GM23338 (cell line): Measurements from ENCODE around the gene RIPOR3. TPM values are rescaled to one million over a fixed set of nuclear protein-coding genes. Genes with fewer than 3 reads are reported as not detected.

Experiments used
- ATAC-seq: fragments of 200-7000 bp; cut with Tn5 transposase; 3 replicates; pipeline ENCODE4 v1.9.1; 2020
- DNase-seq: peaks from one replicate; pipeline ENCODE4 v3.0.0-alpha.2; 2015; ENCODE audit warnings: low spot score
- H2AFZ ChIP-seq: fragments of 200-600 bp; sonication (generic); 2 replicates; pipeline ENCODE4 v1.8.0; 2016; ENCODE audit warnings: antibody characterized with exemption, mild to moderate bottlenecking, moderate library complexity
- H3F3A ChIP-seq: fragments of 200-600 bp; sonication (generic); replicated peaks from 2 replicates; pipeline ENCODE4 v1.8.0; 2017; ENCODE audit warnings: antibody characterized with exemption, mixed run types, low read depth
- H3K27ac ChIP-seq: fragments of 200-600 bp; sonication (generic); 2 replicates; pipeline ENCODE4 v1.6.1; 2016; ENCODE audit warnings: low read depth
- H3K27me3 ChIP-seq: fragments of 200-600 bp; sonication (generic); 2 replicates; pipeline ENCODE4 v1.8.0; 2016; ENCODE audit warnings: mild to moderate bottlenecking, mixed run types, moderate library complexity; ENCODE audit not compliant: insufficient read depth
- H3K36me3 ChIP-seq: fragments of 200-600 bp; sonication (generic); 2 replicates; pipeline ENCODE4 v1.8.0; 2016; ENCODE audit warnings: mild to moderate bottlenecking; ENCODE audit not compliant: insufficient read depth
- H3K4me1 ChIP-seq: fragments of 200-600 bp; sonication (generic); 2 replicates; pipeline ENCODE4 v1.8.0; 2016; ENCODE audit warnings: mild to moderate bottlenecking, moderate library complexity; ENCODE audit not compliant: insufficient read depth
- H3K4me2 ChIP-seq: fragments of 200-600 bp; sonication (generic); 2 replicates; pipeline ENCODE4 v1.7.1; 2017; ENCODE audit warnings: mixed run types
- H3K4me3 ChIP-seq: fragments of 200-600 bp; sonication (generic); 2 replicates; pipeline ENCODE4 v1.6.1; 2016; ENCODE audit warnings: mixed run types
- H3K79me2 ChIP-seq: fragments of 200-600 bp; sonication (generic); replicated peaks from 2 replicates; pipeline ENCODE4 v1.8.0; 2017; ENCODE audit warnings: mild to moderate bottlenecking; ENCODE audit not compliant: insufficient read depth
- H3K9me2 ChIP-seq: fragments of 200-600 bp; sonication (generic); 2 replicates; pipeline ENCODE4 v1.8.0; 2017; ENCODE audit not compliant: insufficient read depth
- H4K20me1 ChIP-seq: fragments of 200-600 bp; sonication (generic); replicated peaks from 2 replicates; pipeline ENCODE4 v1.8.0; 2017; ENCODE audit warnings: mild to moderate bottlenecking; ENCODE audit not compliant: insufficient read depth
- H3K27ac Mint-ChIP-seq: 2 replicates; pipeline ENCODE4 v1.8.0; 2020; ENCODE audit warnings: inconsistent platforms, mild to moderate bottlenecking, moderate library complexity, mixed read lengths
- H3K27me3 Mint-ChIP-seq: 3 replicates; pipeline ENCODE4 v1.8.0; 2022; ENCODE audit warnings: low read depth, mild to moderate bottlenecking, moderate library complexity, mixed read lengths, inconsistent platforms; ENCODE audit not compliant: insufficient read depth, poor library complexity
- H3K36me3 Mint-ChIP-seq: 3 replicates; pipeline ENCODE4 v1.8.0; 2021; ENCODE audit warnings: low read depth, mild to moderate bottlenecking, inconsistent platforms, moderate library complexity, mixed read lengths
- H3K4me1 Mint-ChIP-seq: 3 replicates; pipeline ENCODE4 v1.8.0; 2020; ENCODE audit warnings: mild to moderate bottlenecking, inconsistent platforms, mixed read lengths
- H3K4me3 Mint-ChIP-seq: 3 replicates; pipeline ENCODE4 v1.8.0; 2021; ENCODE audit warnings: moderate library complexity, mild to moderate bottlenecking, inconsistent platforms, mixed read lengths
- H3K9me3 Mint-ChIP-seq: 3 replicates; pipeline ENCODE4 v1.8.0; 2020; ENCODE audit warnings: moderate library complexity, mild to moderate bottlenecking, inconsistent platforms, mixed read lengths
- CREB1 ChIP-seq: fragments of 250-450 bp; sonication (Bioruptor Pico); IDR thresholded peaks from 2 replicates; pipeline ENCODE4 v1.5.0; 2020; ENCODE audit warnings: low read depth, mild to moderate bottlenecking, moderate library complexity
- CTCF ChIP-seq, 2 experiments: fragments of 200-600 bp in 1 of 2; sonication (generic) in 1 of 2; conservative IDR thresholded peaks; 2 replicates each; pipeline versions ENCODE4 v1.5.1 to v1.6.1; 2016 to 2017; ENCODE audit warnings: antibody characterized with exemption in 2 of 2, low read depth in 2 of 2, mild to moderate bottlenecking in 2 of 2, moderate library complexity in 1 of 2
- EZH2 ChIP-seq: fragments of 200-600 bp; sonication (generic); IDR thresholded peaks from one replicate; pipeline ENCODE4 v1.8.0; 2017; ENCODE audit warnings: antibody characterized with exemption, mild to moderate bottlenecking, low read depth; ENCODE audit not compliant: unreplicated experiment
- EZH2phosphoT487 ChIP-seq: fragments of 200-600 bp; sonication (generic); IDR thresholded peaks from one replicate; pipeline ENCODE4 v1.8.1; 2018; ENCODE audit warnings: antibody characterized with exemption; ENCODE audit not compliant: unreplicated experiment
- JUNB ChIP-seq: IDR thresholded peaks from one replicate; pipeline ENCODE4 v1.6.1; 2016; ENCODE audit warnings: antibody characterized with exemption; ENCODE audit not compliant: unreplicated experiment
- NANOG ChIP-seq: IDR thresholded peaks from 2 replicates; pipeline ENCODE4 v1.6.1; 2016; ENCODE audit warnings: antibody characterized with exemption, borderline replicate concordance
- POLR2AphosphoS5 ChIP-seq: IDR thresholded peaks from 2 replicates; pipeline ENCODE4 v1.6.1; 2016; ENCODE audit warnings: antibody characterized with exemption, low read depth
- REST ChIP-seq: IDR thresholded peaks from one replicate; pipeline ENCODE4 v1.6.1; 2018; ENCODE audit warnings: antibody characterized with exemption; ENCODE audit not compliant: unreplicated experiment
- ZNF114 ChIP-seq: fragments of 250-450 bp; sonication (Bioruptor Pico); IDR thresholded peaks from 2 replicates; pipeline ENCODE4 v1.5.0; 2020; ENCODE audit warnings: mild to moderate bottlenecking, moderate library complexity
- ZNF331 ChIP-seq: fragments of 250-450 bp; sonication (Bioruptor Pico); IDR thresholded peaks from 2 replicates; pipeline ENCODE4 v1.5.0; 2020; ENCODE audit warnings: low read depth, mild to moderate bottlenecking, moderate library complexity
- ZNF462 ChIP-seq: fragments of 250-450 bp; sonication (Bioruptor Pico); IDR thresholded peaks from 2 replicates; pipeline ENCODE4 v1.5.0; 2020; ENCODE audit warnings: mild to moderate bottlenecking, moderate library complexity
- polyA plus RNA-seq: library from polyadenylated mRNA; unstranded; fragments of >200 nt; fragmentation: Nextera tagmentation; extraction: Ambion mirVana; gene quantifications from 2 replicates; pipeline ENCODE4 v1.2.1, GENCODE V29; 2016
- total RNA-seq: library from RNA; depleted of rRNA; stranded (reverse); fragments of >200 nt; shearing (Covaris generic); gene quantifications from 2 replicates; pipeline ENCODE4 v1.2.3, GENCODE V29; 2014

RIPOR3 gene
- total and polyA plus RNA-seq, 2 experiments from 2014 or later, result 4.9 to 6.3 TPM

GRCh38 chr20:50671626-50672025 is 19.7 kb downstream of the RIPOR3 start:
- ATAC-seq, result no peak
- H2AFZ ChIP-seq, result no peak overlapping the region
- no peak overlapping the region for H3K27ac Mint-ChIP-seq

More at GRCh38 chr20:50671626-50672025, 19.7 kb downstream of the RIPOR3 start:
- no peaks in the 10 kb centered on the region for H3K27me3 ChIP-seq
- H3K4me1 ChIP-seq, result no peaks in the 10 kb centered on the region; the same call in 1 of the 2 replicates
- H3K9me2 ChIP-seq, result no peaks in the 10 kb centered on the region
- peaks cover 13% of the 10 kb centered on the region for H3K27me3 Mint-ChIP-seq
- no peaks in the 10 kb centered on the region; the same call in 1 of the 2 replicates for H3F3A ChIP-seq
- no peak for DNase-seq
- H3K79me2 ChIP-seq, result no peaks in the 10 kb centered on the region
- H3K36me3 ChIP-seq, result no peaks in the 10 kb centered on the region
- H3K4me2 ChIP-seq, result no peak overlapping the region
- H3K4me1 Mint-ChIP-seq, result peaks cover 17% of the 10 kb centered on the region; the same call in 2 of the 3 replicates
- no peak overlapping the region for H3K4me3 ChIP-seq
- TF ChIP-seq NANOG (no peak), JUNB (no peak), CTCF (conservative IDR thresholded peaks at IDR 0.05; ENCODE audit: low read depth in 2 of 2) (no peak), ZNF114 (CRISPR knock-in tag) (no peak), EZH2 (no peak), CREB1 (no peak), POLR2AphosphoS5 (no peak), EZH2phosphoT487 (no peak), REST (no peak), ZNF462 (no peak), ZNF331 (CRISPR knock-in tag) (no peak)
- H3K9me3 Mint-ChIP-seq, result no peaks in the 10 kb centered on the region; the same call in 2 of the 3 replicates
- no peaks in the 10 kb centered on the region for H3K36me3 Mint-ChIP-seq
- H4K20me1 ChIP-seq, result no peaks in the 10 kb centered on the region
- H3K27ac ChIP-seq, result no peak overlapping the region
- no peak overlapping the region for H3K4me3 Mint-ChIP-seq
